Stimulated activated CD8-positive, alpha-beta memory T cell treated with anti-CD3 and anti-CD28 coated beads, Interleukin-7, amount 100 ng/mL, for 1 hour (primary cell): ENCODE measurements around the gene PLA2G12A.
"Not testable (repeated sequence)": the region's sequence is repeated elsewhere in the genome, so short reads cannot be mapped to it uniquely, and the experiment has no call there.

ENCODE experiments used
- DNase-seq, 2 donors: peaks; one replicate each; pipeline ENCODE4 v3.0.0-alpha.2; 2020; ENCODE audit warnings: low read depth in 2 of 2

PLA2G12A gene

DNA sequence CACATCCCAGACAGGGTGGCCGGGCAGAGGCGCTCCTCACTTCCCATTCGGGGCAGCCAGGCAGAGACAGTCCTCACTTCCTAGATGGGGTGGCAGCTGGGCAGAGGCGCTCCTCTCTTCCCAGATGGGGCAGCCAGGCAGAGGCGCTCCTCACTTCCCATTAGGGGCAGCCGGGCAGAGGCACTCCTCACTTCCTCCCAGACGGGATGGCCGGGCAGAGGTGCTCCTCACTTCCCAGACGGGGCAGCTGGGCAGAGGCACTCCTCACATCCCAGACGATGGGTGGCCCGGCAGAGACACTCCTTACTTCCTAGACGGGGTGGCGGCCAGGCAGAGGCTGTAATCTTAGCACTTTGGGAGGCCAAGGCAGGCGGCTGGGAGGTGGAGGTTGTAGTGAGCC, 50.9 kb downstream of the PLA2G12A start:
- not testable (repeated sequence) for DNase-seq

DNA sequence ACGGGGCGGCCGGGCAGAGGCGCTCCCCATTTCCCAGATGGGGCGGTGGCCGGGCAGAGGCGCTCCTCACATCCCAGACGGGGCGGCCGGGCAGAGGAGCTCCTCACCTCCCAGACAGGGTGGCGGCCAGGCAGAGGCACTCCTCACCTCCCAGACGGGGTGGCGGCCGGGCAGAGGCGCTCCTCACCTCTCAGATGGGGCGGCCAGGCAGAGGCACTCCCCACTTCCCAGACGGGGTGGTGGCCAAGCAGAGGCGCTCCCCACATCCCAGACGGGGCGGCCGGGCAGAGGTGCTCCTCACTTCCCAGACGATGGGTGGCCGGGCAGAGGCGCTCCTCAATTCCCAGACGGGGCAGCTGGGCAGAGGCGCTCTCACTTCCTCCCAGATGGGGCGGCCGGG, 51.4 kb downstream of the PLA2G12A start:
- not testable (repeated sequence) for DNase-seq

DNA sequence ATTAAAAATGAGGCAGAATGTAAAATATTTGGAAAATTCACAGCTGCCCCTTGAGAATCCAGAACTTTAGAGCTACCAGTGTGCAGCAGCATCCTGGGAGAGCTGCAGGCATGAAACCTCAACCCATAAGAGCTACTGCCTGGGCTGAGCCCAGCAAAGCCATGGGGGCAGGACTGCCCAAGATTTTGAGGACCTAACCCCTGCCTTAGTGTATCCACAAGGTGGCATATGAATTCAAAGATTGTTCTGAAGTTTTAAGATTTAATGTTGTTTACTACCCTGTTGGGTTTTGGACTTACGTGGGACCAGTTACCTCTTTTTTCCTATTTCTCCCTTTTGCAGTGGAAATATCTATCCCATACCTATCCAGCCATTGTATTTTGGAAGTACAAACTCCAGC, 53.0 kb downstream of the PLA2G12A start:
- no peak for DNase-seq

DNA sequence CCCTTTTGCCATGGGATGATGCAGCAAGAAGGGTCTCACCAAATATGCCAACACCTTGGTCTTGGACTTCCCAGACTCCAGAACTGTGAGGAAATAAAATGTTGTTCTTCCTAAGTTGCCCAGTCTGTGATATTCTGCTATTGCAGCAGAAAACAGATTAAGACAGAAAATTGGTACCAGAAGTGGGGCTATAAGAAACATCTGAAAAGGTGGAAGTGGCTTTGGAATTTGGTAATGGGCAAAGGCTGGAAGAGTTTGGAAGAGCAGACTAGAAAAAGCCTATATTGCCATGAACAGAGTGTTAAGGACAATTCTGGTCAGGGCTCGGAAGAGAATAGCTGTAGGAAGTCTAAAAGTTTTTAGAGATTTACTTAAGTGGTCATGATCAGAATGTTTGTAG, 54.0 kb downstream of the PLA2G12A start:
- DNase-seq = no peak

DNA sequence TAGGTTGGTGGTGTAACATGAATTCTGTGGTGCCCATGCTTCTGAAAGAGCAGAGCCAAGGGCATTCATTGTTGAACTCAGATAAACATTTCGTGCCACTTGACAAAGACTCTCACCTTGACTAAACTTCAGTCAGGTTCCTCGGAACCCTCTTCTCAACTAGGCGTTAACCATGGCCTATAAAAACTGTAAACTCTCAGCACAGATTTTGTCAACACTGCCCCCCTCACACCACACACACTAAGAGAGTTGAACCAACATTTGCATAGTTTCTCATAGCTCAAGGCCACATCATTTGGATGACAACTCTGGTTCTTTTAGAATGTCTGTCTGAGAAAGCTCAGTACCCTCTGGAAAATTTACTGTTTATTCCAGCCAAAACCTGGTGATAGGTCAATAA, 54.7 kb downstream of the PLA2G12A start:
- no peak for DNase-seq

DNA sequence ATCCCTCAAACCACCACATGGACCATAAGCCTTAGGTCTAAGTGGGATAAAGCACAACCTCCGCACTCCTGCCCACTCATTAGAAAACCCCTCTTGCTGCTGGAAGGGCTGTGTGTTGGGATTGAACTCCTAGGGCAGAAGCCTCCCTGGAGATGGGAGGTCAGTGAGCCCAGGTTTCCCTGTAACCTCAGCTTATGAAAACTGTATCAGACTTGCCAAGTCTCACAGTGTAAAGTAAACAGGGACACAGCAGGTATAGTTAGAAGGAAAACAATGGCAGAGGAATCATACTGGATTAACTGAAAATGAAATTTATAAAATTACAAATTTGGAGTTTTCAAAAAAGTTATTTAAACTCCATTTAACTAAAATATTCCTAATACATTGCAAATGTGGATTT, 56.6 kb downstream of the PLA2G12A start:
- no peak for DNase-seq

DNA sequence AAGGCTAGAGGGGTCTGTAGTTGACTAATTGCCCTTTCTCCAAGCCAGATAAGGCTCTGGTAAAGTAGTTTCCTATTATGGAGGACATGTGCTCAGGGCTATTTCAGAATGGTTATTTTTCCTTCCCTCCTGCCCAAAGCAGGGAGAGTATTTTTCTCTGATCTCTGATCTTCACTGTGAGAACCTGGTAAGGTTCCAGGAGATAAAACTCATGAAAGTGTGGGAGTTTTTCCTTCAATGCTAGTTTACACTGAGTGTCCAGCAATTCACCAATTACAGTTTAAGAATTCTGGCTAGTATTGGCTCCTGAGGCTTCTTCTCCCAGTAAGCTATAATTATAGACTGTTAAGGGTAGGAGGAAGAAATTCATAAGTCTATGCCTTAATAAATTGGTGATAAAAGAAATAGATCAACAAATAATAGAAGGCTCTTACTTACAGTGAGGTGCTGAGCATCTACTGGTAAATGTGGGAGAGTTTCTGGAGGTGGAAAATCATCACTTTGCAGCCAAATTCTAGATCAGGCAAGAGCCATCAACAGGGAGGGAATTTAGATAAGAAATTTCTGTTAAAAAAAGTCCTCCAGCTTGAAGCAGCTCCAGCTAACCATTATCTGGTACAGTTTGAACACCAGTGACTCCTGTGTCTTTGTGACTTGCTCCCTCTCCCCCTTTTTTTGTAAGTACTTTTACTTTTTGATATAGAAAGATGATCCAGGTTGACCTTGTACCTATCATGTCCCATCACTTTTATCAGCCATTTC, 57.5 kb downstream of the PLA2G12A start:
- DNase-seq = no peak

DNA sequence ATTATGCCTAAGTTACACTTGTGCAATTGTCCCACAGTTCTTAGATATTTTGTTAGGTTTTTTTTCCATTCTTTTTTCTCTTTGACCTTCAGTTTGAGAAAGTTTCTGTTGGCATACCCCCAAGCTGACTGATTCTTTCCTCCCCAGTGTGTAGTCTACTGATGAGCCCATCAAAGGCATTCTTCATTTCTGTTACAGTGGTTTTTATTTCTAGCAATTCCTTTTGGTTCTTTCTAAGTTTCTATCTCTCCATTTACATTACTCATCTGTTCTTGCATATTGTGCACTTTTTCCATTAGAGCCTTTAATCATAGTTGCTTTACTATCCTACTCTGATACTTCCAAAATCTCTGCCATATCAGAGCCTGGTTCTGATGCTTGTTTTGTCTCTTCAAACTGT, 58.5 kb downstream of the PLA2G12A start:
- no peak for DNase-seq

DNA sequence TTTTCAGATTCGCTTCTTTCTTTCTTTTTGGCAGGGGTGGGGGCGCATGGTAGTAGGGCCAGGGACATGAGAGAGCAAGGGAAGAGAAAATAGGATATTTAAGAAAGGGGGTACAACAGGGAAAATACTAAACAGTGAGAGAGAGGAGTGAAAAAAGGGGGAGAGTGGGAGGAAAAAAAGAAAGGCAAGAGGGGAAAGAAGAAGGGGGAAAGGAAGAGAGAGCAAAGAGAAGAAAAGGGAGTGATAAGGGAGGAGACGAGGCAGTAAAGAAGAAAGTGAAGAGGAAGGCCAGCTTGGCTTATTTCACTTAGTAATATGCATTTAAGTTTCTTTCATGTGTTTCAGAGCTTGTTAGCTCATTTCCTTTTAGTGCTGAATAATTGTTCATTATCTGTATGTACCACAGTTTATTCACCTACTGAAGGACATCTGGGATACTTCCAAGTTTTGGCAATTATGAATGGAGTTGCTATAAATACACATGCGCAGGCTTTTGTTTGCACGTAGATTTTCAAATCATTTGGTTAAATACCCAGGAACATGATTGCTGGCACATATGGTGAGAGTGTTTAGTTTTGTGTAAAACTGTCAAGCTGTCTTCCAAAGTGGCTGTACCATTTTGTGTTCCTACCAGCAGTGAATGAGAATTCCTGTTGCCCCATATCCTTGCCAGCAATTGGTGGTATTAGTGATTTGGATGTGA, 63.9 kb downstream of the PLA2G12A start:
- no peak for DNase-seq

DNA sequence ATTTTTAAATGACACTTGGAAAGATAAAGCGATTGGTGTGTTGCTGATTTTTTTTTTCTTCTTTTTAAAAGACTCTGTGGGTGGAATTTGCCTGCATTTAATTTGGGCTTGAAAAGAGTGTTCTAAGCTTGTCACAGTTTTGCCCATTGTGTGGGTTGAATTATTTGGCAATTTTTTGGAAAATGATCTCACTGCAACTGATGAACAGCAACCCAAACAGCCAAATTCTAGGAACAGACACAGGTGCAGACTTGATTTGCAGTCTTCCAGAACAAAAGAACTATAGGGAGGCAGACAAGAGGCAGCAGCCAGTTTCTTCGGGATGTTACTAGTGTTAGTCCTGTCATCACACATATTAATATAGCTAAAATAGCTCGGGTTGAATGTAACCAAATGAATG, 67.1 kb downstream of the PLA2G12A start:
- DNase-seq = no peak

DNA sequence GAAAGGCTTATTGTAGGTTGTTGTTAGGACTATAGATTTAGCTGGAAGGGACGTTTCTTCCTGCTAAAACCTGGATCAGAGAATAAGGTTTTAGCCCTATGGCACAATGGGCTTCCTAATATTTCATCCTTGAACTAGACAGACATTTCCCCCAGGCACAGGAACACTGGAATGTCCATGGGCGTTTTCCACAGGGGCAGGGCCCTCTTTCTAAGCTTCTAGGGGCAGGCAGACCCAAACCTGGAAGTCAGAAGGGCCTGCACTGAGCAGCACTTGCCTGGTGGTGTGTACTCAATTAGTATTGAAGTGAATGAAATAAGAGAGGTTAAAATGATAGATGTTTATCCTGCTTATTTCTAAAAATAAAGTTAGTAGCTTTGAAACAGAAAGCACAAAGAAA, 67.8 kb downstream of the PLA2G12A start:
- DNase-seq = no peak
